ENCODE results near the gene CBR1. TPM values are rescaled to one million over a fixed set of nuclear protein-coding genes. Genes with fewer than 3 reads are reported as not detected.

Gene CBR1
- total and polyA plus RNA-seq, 8 donors = 9.0 to 30.7 (median 14.9) TPM

DNA sequence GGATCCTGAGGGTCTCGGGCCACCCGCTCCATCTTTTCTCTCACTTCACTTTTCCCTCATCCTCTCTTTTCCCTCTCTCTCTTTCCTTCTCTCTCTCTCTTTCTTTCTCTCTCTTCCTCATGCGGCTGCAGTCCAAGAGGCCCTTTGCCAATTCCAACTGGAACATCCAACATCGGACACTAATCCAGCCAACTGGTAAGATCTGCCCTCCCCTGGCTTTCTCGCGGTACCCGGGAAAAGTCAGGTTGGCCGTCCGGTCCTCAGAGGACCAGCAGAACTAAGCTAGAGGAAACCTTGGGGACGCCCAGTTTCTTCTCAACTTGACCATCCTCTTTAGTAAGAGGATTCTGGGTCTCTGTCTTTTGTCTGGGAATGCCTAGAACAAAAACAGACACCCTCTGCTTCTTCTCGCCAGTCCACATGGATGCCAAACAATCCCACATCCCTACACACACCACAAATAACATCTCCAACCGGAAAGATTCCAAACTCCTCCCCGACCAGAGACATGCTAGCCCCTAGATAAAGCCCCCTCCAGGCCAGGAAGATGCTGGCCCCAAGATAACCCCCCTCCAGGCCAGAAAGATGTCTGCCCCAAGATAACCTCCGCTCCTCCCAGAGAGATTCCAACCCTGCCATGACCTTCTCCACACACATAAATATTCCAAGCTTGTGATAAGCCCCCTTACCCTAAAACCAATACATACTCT is 6.3 kb upstream of the CBR1 start:
- DNase-seq = no peak
- TF ChIP-seq, protein P1, sequence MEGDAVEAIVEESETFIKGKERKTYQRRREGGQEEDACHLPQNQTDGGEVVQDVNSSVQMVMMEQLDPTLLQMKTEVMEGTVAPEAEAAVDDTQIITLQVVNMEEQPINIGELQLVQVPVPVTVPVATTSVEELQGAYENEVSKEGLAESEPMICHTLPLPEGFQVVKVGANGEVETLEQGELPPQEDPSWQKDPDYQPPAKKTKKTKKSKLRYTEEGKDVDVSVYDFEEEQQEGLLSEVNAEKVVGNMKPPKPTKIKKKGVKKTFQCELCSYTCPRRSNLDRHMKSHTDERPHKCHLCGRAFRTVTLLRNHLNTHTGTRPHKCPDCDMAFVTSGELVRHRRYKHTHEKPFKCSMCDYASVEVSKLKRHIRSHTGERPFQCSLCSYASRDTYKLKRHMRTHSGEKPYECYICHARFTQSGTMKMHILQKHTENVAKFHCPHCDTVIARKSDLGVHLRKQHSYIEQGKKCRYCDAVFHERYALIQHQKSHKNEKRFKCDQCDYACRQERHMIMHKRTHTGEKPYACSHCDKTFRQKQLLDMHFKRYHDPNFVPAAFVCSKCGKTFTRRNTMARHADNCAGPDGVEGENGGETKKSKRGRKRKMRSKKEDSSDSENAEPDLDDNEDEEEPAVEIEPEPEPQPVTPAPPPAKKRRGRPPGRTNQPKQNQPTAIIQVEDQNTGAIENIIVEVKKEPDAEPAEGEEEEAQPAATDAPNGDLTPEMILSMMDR (IDR thresholded peaks at IDR 0.05) = no peak
- no peak for FAIRE-seq
- H3K9me3 ChIP-seq = no peaks in the 10 kb centered on the region
- H3K4me1 ChIP-seq = peaks cover 8 to 9% (median 9%) of the 10 kb centered on the region in 3 donors
- no peaks in the 10 kb centered on the region for H3K36me3 ChIP-seq
- intact Hi-C loops (cut with DNase I) = no loop called here
- ATAC-seq = no peak
- H3K27ac ChIP-seq = no peak overlapping the region
- WGBS, 2 donors = 74 to 81% methylated on average over 14 of the region's 14 CpGs
- no peaks in the 10 kb centered on the region for H3K27me3 ChIP-seq
- H3K4me3 ChIP-seq = no peak overlapping the region

DNA sequence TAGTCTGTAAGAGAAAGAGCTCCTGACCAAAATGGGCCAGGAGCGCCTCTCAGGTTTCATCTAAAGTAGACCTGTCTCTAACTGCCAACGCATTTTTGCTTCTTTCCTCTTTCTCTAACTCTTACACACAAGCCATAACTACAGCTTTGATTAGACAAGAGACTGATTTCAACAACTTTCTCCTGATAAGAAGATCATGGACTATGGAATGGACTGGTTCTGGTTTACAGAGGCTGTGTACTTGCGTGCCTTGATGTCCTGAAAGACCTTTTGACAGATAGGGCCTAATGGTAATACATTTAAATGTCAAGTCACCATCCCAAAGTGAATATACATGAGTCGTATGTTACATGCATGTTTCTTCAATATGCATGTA is 5.8 kb upstream of the CBR1 start:
- intact Hi-C loops (cut with DNase I) = no loop called here
- Histone ChIP-seq H3K27ac (no peak overlapping the region), H3K4me1 (peaks cover 4 to 6% (median 5%) of the 10 kb centered on the region in 3 donors), H3K4me3 (no peak overlapping the region), H3K9me3 (no peaks in the 10 kb centered on the region), H3K27me3 (no peaks in the 10 kb centered on the region), H3K36me3 (no peaks in the 10 kb centered on the region)
- 86 to 89% methylated on average over 4 of the region's 4 CpGs for WGBS, 2 donors
- DNase-seq (no peak), ATAC-seq (no peak), FAIRE-seq (no peak)
- TF ChIP-seq, protein P1 (IDR thresholded peaks at IDR 0.05) = no peak

DNA sequence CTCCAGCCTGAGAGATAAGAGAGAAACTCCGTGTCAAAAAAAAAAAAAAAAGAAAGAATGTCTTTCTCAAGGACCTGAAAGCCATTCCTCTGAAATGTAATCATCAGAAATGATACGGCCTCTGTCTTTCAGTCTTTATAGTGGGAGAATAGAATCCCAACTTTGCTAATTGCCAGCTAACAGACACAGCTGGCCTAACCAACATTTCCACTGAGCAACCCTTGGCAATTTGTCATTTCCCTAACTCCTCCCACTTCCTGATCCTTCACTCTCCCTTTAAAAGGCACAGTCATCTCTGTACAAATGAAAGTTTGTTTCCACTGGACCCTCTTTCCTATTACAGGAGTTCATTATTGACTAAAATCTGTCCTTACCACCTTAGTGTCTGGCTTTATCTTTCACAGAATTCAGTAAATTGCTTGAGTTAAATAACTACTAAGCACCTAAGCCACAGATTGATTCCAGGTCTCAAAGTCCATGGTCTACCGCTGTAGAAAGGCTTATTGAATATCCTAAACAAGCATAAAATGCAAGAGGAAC is 4.3 kb upstream of the CBR1 start:
- intact Hi-C loops (cut with DNase I) = no loop called here
- Histone ChIP-seq H3K4me1 (peaks cover 0 to 6% (median 0%) of the 10 kb centered on the region in 3 donors), H3K36me3 (no peaks in the 10 kb centered on the region), H3K4me3 (no peak overlapping the region), H3K27ac (peak overlapping the region in 2 of 4 donors; percentile 20 to 61), H3K9me3 (no peaks in the 10 kb centered on the region), H3K27me3 (no peaks in the 10 kb centered on the region)
- 24 to 28% methylated on average over 3 of the region's 3 CpGs for WGBS, 2 donors
- ATAC-seq (peak in 3 of 4 donors; percentile 15 to 44 (median 29)), FAIRE-seq (no peak), DNase-seq (peak in 2 of 6 donors; percentile 38 to 44)
- TF ChIP-seq, protein P1 (IDR thresholded peaks at IDR 0.05) = no peak

DNA sequence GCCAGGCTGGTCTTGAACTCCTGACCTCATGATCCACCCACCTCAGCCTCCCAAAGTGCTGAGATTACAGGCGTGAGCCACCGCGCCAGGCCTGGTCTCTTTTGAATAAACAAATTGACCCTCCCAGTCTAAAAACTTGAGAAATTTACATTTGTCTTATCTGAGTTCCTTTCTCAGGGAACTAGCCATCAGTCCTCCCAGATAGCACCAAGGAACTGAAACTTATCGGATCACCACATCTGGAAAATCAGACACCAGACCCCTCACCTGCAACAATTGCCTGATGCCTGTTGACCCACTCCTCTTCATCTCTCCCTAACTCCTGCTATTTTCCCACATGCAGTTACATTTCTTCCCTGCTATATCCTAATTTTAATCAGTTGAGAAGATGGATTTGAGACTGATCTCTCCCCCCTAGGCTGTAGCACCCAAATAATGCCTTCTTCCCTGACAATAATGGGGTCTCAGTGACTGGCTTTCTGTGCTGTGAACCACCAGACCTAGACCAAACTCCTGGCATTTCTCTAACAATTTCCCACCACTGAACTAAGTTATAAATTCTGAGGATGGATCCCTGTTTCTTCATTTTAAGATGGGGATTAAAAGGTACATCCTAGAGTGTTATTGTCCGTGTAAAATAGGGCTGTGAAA is 951 bp upstream of the CBR1 start:
- intact Hi-C loops (cut with DNase I) = no loop called here
- 91 to 95% methylated on average over 5 of the region's 5 CpGs for WGBS, 2 donors
- H3K36me3 ChIP-seq = no peaks in the 10 kb centered on the region
- FAIRE-seq = no peak
- no peak overlapping the region for H3K4me3 ChIP-seq
- H3K27me3 ChIP-seq = no peaks in the 10 kb centered on the region
- peak overlapping the region in 1 of 4 donors; percentile 50 for H3K27ac ChIP-seq
- H3K4me1 ChIP-seq = peaks cover 0 to 9% (median 0%) of the 10 kb centered on the region in 3 donors
- no peak for DNase-seq
- no peak for ATAC-seq
- H3K9me3 ChIP-seq = no peaks in the 10 kb centered on the region
- TF ChIP-seq, protein P1 (IDR thresholded peaks at IDR 0.05) = no peak
